Activated CD4-positive, alpha-beta T cell treated with anti-CD3 and anti-CD28 coated beads, Interleukin-2, Interleukin-6, amounts not matched to agents 100 ng/mL and 50 ng/mL, durations not matched to agents 16 hours and 8 hours (primary cell): ENCODE measurements around the gene TMEM44.
"Not testable (repeated sequence)": the region's sequence is repeated elsewhere in the genome, so short reads cannot be mapped to it uniquely, and the experiment has no call there.

Experiments
- DNase-seq: peaks from one replicate; pipeline ENCODE4 v3.0.0-alpha.2; 2020

Gene TMEM44

GRCh38 chr3:194640829-194641228 is 7.6 kb upstream of the TMEM44 start:
- DNase-seq = no peak

GRCh38 chr3:194638991-194639605 is 5.9 kb upstream of the TMEM44 start:
- no peak for DNase-seq

GRCh38 chr3:194637541-194638400 is 4.6 kb upstream of the TMEM44 start:
- no peak for DNase-seq

- DNase-seq = no peak
These were observed 3.8 kb upstream of the TMEM44 start for GRCh38 chr3:194637066-194637465.

GRCh38 chr3:194632809-194633348 is 340 bp downstream of the TMEM44 start:
- no peak for DNase-seq

GRCh38 chr3:194632226-194632808 is 902 bp downstream of the TMEM44 start:
- no peak for DNase-seq

- no peak for DNase-seq
These were observed 1.5 kb downstream of the TMEM44 start for GRCh38 chr3:194631696-194632095.

- DNase-seq = not testable (repeated sequence)
These were observed 2.5 kb downstream of the TMEM44 start for GRCh38 chr3:194630681-194631080.

- no peak for DNase-seq
These were observed 8.3 kb downstream of the TMEM44 start for GRCh38 chr3:194624956-194625355.

GRCh38 chr3:194623449-194624290 is 9.5 kb downstream of the TMEM44 start:
- DNase-seq = no peak

GRCh38 chr3:194622621-194623340 is 10.4 kb downstream of the TMEM44 start:
- no peak for DNase-seq

GRCh38 chr3:194621947-194622346 is 11.3 kb downstream of the TMEM44 start:
- no peak for DNase-seq

- no peak for DNase-seq
These were observed 13.0 kb downstream of the TMEM44 start for GRCh38 chr3:194620196-194620595.

GRCh38 chr3:194619741-194620140 is 13.5 kb downstream of the TMEM44 start:
- no peak for DNase-seq

- DNase-seq = no peak
These were observed 14.2 kb downstream of the TMEM44 start for GRCh38 chr3:194618858-194619608.

GRCh38 chr3:194617827-194618226 is 15.4 kb downstream of the TMEM44 start:
- DNase-seq = no peak

- no peak for DNase-seq
These were observed 16.0 kb downstream of the TMEM44 start for GRCh38 chr3:194617143-194617671.

- no peak for DNase-seq
These were observed 18.0 kb downstream of the TMEM44 start for GRCh38 chr3:194615226-194615625.

GRCh38 chr3:194612221-194612620 is 21.0 kb downstream of the TMEM44 start:
- no peak for DNase-seq

- DNase-seq = no peak
These were observed 22.5 kb downstream of the TMEM44 start for GRCh38 chr3:194610689-194611088.

GRCh38 chr3:194609601-194610000 is 23.6 kb downstream of the TMEM44 start:
- no peak for DNase-seq
